Measurements from ENCODE around the gene TBX21. TPM values are rescaled to one million over a fixed set of nuclear protein-coding genes. Genes with fewer than 3 reads are reported as not detected.

TBX21 gene, protein sequence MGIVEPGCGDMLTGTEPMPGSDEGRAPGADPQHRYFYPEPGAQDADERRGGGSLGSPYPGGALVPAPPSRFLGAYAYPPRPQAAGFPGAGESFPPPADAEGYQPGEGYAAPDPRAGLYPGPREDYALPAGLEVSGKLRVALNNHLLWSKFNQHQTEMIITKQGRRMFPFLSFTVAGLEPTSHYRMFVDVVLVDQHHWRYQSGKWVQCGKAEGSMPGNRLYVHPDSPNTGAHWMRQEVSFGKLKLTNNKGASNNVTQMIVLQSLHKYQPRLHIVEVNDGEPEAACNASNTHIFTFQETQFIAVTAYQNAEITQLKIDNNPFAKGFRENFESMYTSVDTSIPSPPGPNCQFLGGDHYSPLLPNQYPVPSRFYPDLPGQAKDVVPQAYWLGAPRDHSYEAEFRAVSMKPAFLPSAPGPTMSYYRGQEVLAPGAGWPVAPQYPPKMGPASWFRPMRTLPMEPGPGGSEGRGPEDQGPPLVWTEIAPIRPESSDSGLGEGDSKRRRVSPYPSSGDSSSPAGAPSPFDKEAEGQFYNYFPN
- polyA plus RNA-seq (ENCODE audit: insufficient read length) = 0.29 TPM

- no peak for DNase-seq (ENCODE audit: low read depth)
Measured at GRCh38 chr17:47733047-47733673, at the start of gene TBX21. TSS of gene TBX21 (plus strand) at chr17:47733236. CDS start at chr17:47733455, 219 bp downstream.

DNA sequence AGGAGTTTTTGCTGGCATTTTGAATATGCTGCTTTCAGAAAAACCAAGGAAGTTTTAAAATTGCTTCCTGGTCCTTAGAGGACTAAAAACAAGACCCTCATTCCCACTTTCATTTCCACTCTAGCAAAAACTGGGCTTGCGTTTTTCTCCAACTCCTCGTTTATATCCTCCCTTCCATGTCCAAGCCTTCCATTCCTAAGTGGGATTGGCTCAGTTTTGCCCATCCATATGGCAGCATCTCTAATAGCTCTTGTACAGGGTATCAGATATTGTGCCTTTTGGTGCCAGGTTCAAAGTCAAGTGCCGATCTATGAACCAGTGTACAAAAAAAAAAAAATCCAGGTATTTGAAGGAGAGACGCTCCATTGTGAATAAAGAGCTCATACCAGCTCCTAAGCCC, 49.0 kb upstream of the TBX21 start:
- DNase-seq (ENCODE audit: low read depth) = no peak

GRCh38 chr17:47684535-47685193, 48.4 kb upstream of the TBX21 start:
- no peak for DNase-seq (ENCODE audit: low read depth)

DNA sequence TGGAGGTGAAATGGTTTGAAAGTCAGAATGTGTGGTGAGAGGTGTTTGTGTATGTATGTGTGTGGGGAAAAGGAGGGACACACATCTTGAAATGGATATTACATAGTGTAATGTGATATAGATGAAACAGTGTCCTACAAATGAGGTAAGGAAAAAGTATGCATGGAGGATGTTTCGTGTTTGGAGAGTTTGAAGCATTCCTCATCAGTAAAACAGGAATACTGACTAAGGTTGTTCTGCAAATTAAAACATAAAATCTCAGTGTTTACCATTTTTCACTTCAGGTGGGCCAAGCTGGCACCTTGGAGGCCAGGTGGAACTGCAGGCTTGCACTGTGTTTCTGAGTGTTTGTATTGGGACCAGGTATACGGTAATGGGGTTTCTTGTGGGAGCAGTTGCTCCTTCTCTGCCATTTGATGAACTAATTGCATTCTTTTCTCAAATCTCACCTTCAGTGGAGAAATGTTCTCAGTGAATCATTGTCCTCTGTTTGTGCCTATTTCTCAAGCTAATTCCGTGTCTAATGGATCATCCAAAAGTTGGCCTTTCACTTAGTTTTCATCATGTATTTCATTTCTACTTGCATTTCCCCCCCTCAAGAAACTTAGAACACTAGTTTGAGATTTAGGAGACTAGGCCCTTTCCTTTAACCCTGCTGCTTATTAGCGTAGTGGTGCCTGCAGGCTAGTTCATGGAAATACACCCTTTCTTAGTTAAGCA, 47.3 kb upstream of the TBX21 start:
- no peak for DNase-seq (ENCODE audit: low read depth)

- no peak for DNase-seq (ENCODE audit: low read depth)
Measured at GRCh38 chr17:47686276-47686635, 46.8 kb upstream of the TBX21 start.

GRCh38 chr17:47686664-47687327, 46.2 kb upstream of the TBX21 start:
- DNase-seq (ENCODE audit: low read depth) = no peak

- DNase-seq (ENCODE audit: low read depth) = no peak
Measured at GRCh38 chr17:47687328-47687690, 45.7 kb upstream of the TBX21 start.

DNA sequence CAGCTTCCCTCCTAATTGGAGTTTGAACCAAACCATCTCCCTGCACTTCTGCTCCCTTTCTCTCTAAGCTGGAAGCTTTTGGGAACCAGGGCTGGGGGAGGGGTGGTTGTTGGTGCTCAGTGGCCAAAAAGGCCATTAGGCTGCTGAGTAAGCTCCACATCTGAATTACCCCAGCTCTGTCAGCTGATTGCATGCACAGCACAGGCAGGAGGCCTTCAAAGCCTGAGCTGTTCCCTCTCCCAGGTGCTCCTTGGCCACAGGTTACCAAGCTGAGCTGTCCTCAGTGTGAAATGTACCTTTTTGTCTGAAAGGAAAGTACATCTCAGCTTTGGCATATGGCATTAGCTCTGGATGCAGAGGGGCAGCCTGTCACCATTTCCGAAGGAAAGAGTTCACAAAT, 45.3 kb upstream of the TBX21 start:
- no peak for DNase-seq (ENCODE audit: low read depth)

- DNase-seq (ENCODE audit: low read depth) = no peak
Measured at GRCh38 chr17:47690121-47690520, 42.9 kb upstream of the TBX21 start.

DNA sequence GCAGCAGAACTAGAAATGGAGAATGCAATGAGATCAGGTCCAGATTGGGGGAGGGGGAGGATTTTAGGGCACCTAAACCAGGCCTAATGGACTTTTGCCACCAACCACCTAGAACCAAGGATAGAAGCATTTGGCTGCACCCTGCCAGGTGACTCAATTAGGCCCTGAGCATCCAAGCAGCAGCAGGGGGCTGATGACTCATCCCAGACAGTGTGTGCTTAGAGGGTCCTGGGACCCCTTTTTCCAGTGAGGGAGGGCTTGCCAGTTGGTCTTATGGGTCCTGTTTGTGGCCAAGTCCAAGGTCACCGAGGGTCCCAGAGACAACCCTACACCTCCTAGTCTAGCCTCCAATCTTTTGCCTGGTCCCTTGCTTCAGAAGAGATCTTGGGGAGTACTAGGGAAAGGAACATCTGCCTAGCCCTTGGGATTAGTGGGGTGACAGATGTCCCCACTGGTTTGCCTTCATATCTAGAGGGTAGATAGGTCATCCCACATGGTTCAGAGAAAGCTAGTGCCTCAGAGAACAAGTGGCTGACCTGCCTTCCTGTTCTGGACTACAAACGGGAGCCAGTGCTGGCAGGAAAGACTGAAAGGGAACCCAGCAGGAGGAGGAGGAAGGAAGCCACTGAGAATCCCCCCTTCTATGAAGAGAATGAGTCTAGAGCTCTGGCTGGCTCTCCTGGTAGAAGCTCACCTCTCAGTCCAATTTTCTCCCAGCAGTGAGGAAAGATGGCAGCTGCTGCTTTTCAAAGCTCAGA, 40.7 kb upstream of the TBX21 start:
- DNase-seq (ENCODE audit: low read depth) = no peak

DNA sequence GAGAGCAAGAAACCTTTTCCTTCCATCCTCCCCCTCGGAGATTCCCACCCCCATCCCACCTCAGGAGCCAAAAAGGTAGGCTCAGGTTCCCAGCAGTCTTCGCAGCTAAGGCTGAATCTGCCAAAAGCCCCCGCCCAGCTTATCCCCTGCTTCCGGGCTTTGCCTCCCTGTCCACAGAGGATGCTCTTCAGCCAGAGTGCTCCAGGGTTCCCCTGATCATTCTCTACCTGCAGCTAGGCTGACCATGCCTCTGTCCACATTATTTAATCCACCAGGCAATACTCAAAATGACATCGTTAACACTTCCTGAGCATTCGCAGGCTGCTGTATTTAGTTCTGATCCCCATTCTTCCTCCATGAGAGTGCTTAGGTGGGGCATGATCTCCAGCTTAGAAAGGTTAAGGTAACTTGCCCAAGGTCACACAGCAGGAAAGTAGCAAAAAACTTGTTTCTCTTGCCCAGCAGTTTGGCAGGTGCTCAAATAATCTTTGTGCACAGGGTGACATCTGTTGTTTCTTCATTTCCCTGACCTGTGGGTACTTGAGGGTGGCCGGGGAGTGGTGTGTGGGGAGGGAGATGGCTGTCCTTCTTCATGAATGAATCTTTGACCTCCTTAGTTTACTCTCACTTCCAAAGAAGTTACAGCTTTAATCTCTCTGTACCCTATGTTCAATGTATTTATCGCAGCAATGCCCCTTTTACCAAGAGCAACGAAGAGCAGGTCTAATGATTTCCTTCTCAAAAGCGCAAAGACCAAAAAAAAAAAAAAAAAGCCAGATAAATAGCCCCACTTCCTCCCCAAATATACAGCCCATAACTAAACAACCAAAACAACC, 39.9 kb upstream of the TBX21 start:
- no peak for DNase-seq (ENCODE audit: low read depth)

- DNase-seq (ENCODE audit: low read depth) = peak; percentile 32
Measured at GRCh38 chr17:47693731-47694580, 39.1 kb upstream of the TBX21 start, which contains the start of gene TBKBP1. TSS of gene TBKBP1 (plus strand) at chr17:47694161. CDS start at chr17:47696113, 1,952 bp downstream.

GRCh38 chr17:47694581-47695428, 38.2 kb upstream of the TBX21 start:
- DNase-seq (ENCODE audit: low read depth) = no peak

DNA sequence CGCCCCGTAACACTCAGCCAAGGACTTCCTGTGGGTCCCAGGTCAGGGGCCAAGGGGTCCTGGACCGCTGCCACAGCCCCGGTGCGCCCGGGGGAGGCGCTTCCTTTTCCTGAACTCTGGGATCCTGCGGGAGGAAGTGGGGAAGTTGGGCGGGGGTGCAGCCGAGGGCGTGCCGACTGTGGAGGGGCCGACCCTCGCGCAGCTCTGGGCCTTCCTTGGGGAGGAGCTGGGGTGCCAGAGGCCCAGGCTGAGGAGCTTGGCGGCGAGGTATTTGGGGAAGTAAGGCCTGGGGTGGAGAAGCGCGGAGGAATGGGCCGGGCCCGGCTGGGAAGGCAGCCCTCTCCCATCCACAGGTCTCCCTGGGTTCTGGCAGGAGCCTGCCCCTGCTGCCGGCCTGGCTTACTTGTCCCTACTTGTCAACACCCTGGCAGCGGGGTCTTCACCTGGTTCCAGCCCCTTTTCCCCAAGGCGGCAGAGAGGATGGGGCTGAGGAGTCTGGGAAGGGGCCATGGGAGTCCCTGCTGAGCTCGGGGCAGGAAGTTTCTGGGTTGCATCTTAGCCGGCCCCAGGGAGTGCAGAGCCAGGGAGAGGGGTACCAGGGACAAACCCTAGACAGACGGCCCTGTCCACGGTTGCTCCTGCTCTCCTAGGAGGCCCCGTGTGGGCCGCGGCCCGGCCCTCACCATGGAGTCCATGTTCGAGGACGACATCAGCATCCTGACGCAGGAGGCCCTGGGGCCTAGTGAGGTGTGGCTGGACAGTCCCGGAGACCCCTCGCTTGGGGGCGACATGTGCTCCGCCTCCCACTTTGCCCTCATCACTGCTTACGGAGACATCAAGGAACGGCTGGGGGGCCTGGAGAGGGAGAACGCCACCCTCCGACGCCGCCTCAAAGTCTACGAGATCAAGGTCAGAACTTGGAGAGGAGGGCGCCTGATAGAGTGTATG, 37.3 kb upstream of the TBX21 start:
- no peak for DNase-seq (ENCODE audit: low read depth)

GRCh38 chr17:47696717-47697642, 36.1 kb upstream of the TBX21 start:
- DNase-seq (ENCODE audit: low read depth) = no peak
